Fibroblast of lung (primary cell): Measurements from ENCODE around the gene APP. TPM values are rescaled to one million over a fixed set of nuclear protein-coding genes. Genes with fewer than 3 reads are reported as not detected.

Experiments
- DNase-seq, 2 donors: peaks; one replicate each; pipeline versions ENCODE4 v3.0.0 to v3.0.0-alpha.2; 2010; ENCODE audit warnings: low read depth in 2 of 2
- H2AFZ ChIP-seq: 2 replicates; pipeline ENCODE4 v1.5.1; 2012; ENCODE audit warnings: low read length, control low read depth, inconsistent platforms
- H3K27ac ChIP-seq: 2 replicates; pipeline ENCODE4 v1.5.1; 2011; ENCODE audit warnings: low read length, control low read depth; ENCODE audit not compliant: insufficient read depth
- H3K27me3 ChIP-seq: 2 replicates; pipeline ENCODE4 v1.5.1; 2011; ENCODE audit warnings: mild to moderate bottlenecking, low read length; ENCODE audit not compliant: control insufficient read depth, insufficient read depth
- H3K36me3 ChIP-seq: 2 replicates; pipeline ENCODE4 v1.5.1; 2011; ENCODE audit warnings: low read length; ENCODE audit not compliant: control insufficient read depth, insufficient read depth
- H3K4me1 ChIP-seq: 2 replicates; pipeline ENCODE4 v1.5.1; 2011; ENCODE audit warnings: low read length; ENCODE audit not compliant: control insufficient read depth, insufficient read depth; ENCODE audit errors: extremely low read depth
- H3K4me2 ChIP-seq: 2 replicates; pipeline ENCODE4 v1.5.1; 2011; ENCODE audit warnings: low read length, control low read depth; ENCODE audit not compliant: insufficient read depth; ENCODE audit errors: extremely low read depth
- H3K4me3 ChIP-seq, 4 experiments: fragments of 200-600 bp in 1 of 4; sonication (generic) in 1 of 4; replicated peaks in 1 of 4; 2 replicates each; pipeline ENCODE4 v1.5.1; 2011 to 2016; ENCODE audit warnings: low read length in 4 of 4, low read depth in 3 of 4, mild to moderate bottlenecking in 3 of 4, control low read depth in 2 of 4, inconsistent platforms in 1 of 4, mixed read lengths in 1 of 4; ENCODE audit not compliant: insufficient read depth in 1 of 4; ENCODE audit errors: control extremely low read depth in 1 of 4
- H3K79me2 ChIP-seq: 2 replicates; pipeline ENCODE4 v1.5.1; 2012; ENCODE audit warnings: mild to moderate bottlenecking, low read length, inconsistent platforms; ENCODE audit not compliant: control insufficient read depth, insufficient read depth
- H3K9ac ChIP-seq: 2 replicates; pipeline ENCODE4 v1.5.1; 2011; ENCODE audit warnings: mild to moderate bottlenecking, low read length, control low read depth; ENCODE audit not compliant: insufficient read depth
- H3K9me3 ChIP-seq: 2 replicates; pipeline ENCODE4 v1.5.1; 2012; ENCODE audit warnings: low read depth, low read length; ENCODE audit not compliant: control insufficient read depth, insufficient read depth
- H4K20me1 ChIP-seq: 2 replicates; pipeline ENCODE4 v1.5.1; 2011; ENCODE audit warnings: low read length; ENCODE audit not compliant: control insufficient read depth, insufficient read depth; ENCODE audit errors: extremely low read depth
- CTCF ChIP-seq, 2 donors: IDR thresholded peaks in 1 of 2; conservative IDR thresholded peaks in 1 of 2; 1 replicate in 1 of 2; 2 replicates in 1 of 2; pipeline ENCODE4 v1.5.1; 2011 to 2012; ENCODE audit warnings: low read length in 2 of 2, control low read depth in 1 of 2, inconsistent platforms in 1 of 2, low read depth in 1 of 2, mild to moderate bottlenecking in 1 of 2
- EZH2 ChIP-seq: IDR thresholded peaks from 2 replicates; pipeline ENCODE4 v1.5.1; 2012; ENCODE audit warnings: low read length, control low read depth, mild to moderate bottlenecking; ENCODE audit errors: missing control alignments
- polyA plus RNA-seq, 2 donors: library from polyadenylated mRNA; depleted of rRNA in 1 of 2; stranded (reverse) in 1 of 2; unstranded in 1 of 2; fragments of >200 nt; gene quantifications; 2 replicates each; pipeline ENCODE4 v1.2.1, GENCODE V29; 2011 to 2012; ENCODE audit warnings: missing spikeins in 1 of 2
- total RNA-seq: library from RNA; depleted of rRNA; stranded (reverse); fragments of >200 nt; gene quantifications from 2 replicates; pipeline ENCODE4 v1.2.1, GENCODE V29; 2014

The APP gene
- total and polyA plus RNA-seq, 2 donors (not counting 1 experiment from before 2014, with no cell fraction given) = 633 to 1,088 TPM

GRCh38 chr21:26112975-26113374 is 57.6 kb downstream of the APP start:
- TF ChIP-seq EZH2 = no peak
- TF ChIP-seq CTCF (conservative IDR thresholded peaks at IDR 0.05 in 1 of 2, IDR thresholded peaks at IDR 0.05 in 1 of 2; ENCODE audit: low read depth in 1 of 2, low read length in 2 of 2) = no peak
- Histone ChIP-seq H3K9me3 (no peaks in the 10 kb centered on the region), H3K27ac (no peak overlapping the region)

GRCh38 chr21:26112127-26112742 is 58.3 kb downstream of the APP start:
- no peak for TF ChIP-seq CTCF (conservative IDR thresholded peaks at IDR 0.05 in 1 of 2, IDR thresholded peaks at IDR 0.05 in 1 of 2; ENCODE audit: low read depth in 1 of 2, low read length in 2 of 2)
- no peak for TF ChIP-seq EZH2
- H3K27ac ChIP-seq = no peak overlapping the region
- DNase-seq = peak in 1 of 2 donors; percentile 35

More at GRCh38 chr21:26112975-26113374, 57.6 kb downstream of the APP start:
- H3K4me1 ChIP-seq = no peaks in the 10 kb centered on the region
- no peak overlapping the region for H3K4me2 ChIP-seq
- no peaks in the 10 kb centered on the region for H3K36me3 ChIP-seq
- H3K27me3 ChIP-seq = no peaks in the 10 kb centered on the region
- no peak for DNase-seq
- peaks cover 30% of the 10 kb centered on the region for H3K79me2 ChIP-seq
- H4K20me1 ChIP-seq = no peaks in the 10 kb centered on the region
- no peak overlapping the region for H2AFZ ChIP-seq
- H3K9ac ChIP-seq = no peak overlapping the region
- no peak overlapping the region for H3K4me3 ChIP-seq

GRCh38 chr21:26110715-26111114 is 59.9 kb downstream of the APP start:
- H3K36me3 ChIP-seq = peaks cover 2% of the 10 kb centered on the region
- H4K20me1 ChIP-seq = no peaks in the 10 kb centered on the region
- no peak overlapping the region for H3K9ac ChIP-seq
- H3K27ac ChIP-seq = no peak overlapping the region
- H3K4me1 ChIP-seq = no peaks in the 10 kb centered on the region
- peaks cover 40% of the 10 kb centered on the region for H3K79me2 ChIP-seq
- no peak for DNase-seq
- H3K4me3 ChIP-seq = no peak overlapping the region
- TF ChIP-seq CTCF (conservative IDR thresholded peaks at IDR 0.05 in 1 of 2, IDR thresholded peaks at IDR 0.05 in 1 of 2; ENCODE audit: low read depth in 1 of 2, low read length in 2 of 2) = no peak
- no peak for TF ChIP-seq EZH2
- no peak overlapping the region for H2AFZ ChIP-seq
- H3K9me3 ChIP-seq = no peaks in the 10 kb centered on the region
- no peaks in the 10 kb centered on the region for H3K27me3 ChIP-seq
- H3K4me2 ChIP-seq = no peak overlapping the region

More at GRCh38 chr21:26112127-26112742, 58.3 kb downstream of the APP start:
- no peaks in the 10 kb centered on the region for H4K20me1 ChIP-seq
- H3K27me3 ChIP-seq = no peaks in the 10 kb centered on the region
- H3K9me3 ChIP-seq = no peaks in the 10 kb centered on the region
- no peak overlapping the region for H3K9ac ChIP-seq
- no peaks in the 10 kb centered on the region for H3K4me1 ChIP-seq
- H3K4me3 ChIP-seq = no peak overlapping the region
- H2AFZ ChIP-seq = no peak overlapping the region
- no peak overlapping the region for H3K4me2 ChIP-seq
- H3K36me3 ChIP-seq = peaks cover 2% of the 10 kb centered on the region
- peaks cover 37% of the 10 kb centered on the region for H3K79me2 ChIP-seq
